ENCODE results near the gene C20orf204. TPM values are rescaled to one million over a fixed set of nuclear protein-coding genes. Genes with fewer than 3 reads are reported as not detected.

Gene C20orf204, protein sequence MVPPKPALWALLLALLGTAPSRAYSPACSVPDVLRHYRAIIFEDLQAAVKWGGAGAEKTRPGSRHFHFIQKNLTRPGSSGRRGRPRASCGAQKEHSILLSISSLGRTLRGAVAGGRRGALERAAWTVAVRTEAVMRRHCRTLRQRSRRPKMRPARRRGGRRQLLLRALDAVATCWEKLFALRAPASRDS
- total RNA-seq (1 to 10 TPM; 4.5 to 8.3 TPM), polyA plus RNA-seq (ENCODE audit: insufficient read depth, low read depth, low replicate concordance) (2.9 TPM)
- long read RNA-seq, donor 1: 0 reads
- long read RNA-seq, donor 2, partial matches to known transcripts: 0 of 1 reads
- long read RNA-seq, donor 2, other reads (novel, unspliced or antisense): 0 of 1 reads

DNA sequence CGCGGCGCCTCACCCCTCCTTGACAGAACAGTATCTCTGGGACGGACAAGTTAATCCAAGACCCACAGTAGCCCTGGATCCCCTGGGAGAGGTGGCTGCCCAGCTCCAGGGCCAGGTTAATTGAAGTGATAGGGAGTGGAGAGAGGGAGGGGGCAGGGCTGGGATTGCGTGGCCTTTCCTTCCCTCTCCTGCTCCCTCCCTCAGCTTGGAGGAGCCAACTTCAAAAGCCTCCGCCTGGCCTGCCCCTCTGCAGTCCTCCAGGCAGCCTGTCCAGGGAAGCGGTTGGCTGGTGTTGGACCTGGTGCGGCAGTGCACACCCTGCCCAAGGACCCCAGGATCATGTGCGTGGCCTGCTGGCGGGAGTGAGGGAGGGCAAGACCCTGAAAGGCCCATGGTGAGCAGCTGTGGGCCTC is at the start of gene C20orf204:
TSS of gene C20orf204 (plus strand) at position 250 of the 413 bp plus-strand sequence. CDS start at position 392, 142 bp downstream.
- TF ChIP-seq, protein P1, sequence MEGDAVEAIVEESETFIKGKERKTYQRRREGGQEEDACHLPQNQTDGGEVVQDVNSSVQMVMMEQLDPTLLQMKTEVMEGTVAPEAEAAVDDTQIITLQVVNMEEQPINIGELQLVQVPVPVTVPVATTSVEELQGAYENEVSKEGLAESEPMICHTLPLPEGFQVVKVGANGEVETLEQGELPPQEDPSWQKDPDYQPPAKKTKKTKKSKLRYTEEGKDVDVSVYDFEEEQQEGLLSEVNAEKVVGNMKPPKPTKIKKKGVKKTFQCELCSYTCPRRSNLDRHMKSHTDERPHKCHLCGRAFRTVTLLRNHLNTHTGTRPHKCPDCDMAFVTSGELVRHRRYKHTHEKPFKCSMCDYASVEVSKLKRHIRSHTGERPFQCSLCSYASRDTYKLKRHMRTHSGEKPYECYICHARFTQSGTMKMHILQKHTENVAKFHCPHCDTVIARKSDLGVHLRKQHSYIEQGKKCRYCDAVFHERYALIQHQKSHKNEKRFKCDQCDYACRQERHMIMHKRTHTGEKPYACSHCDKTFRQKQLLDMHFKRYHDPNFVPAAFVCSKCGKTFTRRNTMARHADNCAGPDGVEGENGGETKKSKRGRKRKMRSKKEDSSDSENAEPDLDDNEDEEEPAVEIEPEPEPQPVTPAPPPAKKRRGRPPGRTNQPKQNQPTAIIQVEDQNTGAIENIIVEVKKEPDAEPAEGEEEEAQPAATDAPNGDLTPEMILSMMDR (IDR thresholded peaks at IDR 0.05): no peak
- TF ChIP-seq POLR2A (IDR thresholded peaks at IDR 0.05): no peak
- intact Hi-C loops (cut with DNase I; ENCODE audit: low total_unique reads): no loop called here
- no peak within 1 kb of the TSS for H3K27ac ChIP-seq
- 78 to 88% methylated on average over 3 to 10 of the region's 10 CpGs for WGBS, 2 donors
- no peak within 1 kb of the TSS for H3K4me3 ChIP-seq
- no peaks in the 10 kb centered on the region for H3K36me3 ChIP-seq (ENCODE audit: low read depth, missing control alignments)
- no peaks in the 10 kb centered on the region for H3K9me3 ChIP-seq
- H3K4me1 ChIP-seq: peaks cover 16% of the 10 kb centered on the region
- H3K27me3 ChIP-seq: no peaks in the 10 kb centered on the region
- no peak for DNase-seq

DNA sequence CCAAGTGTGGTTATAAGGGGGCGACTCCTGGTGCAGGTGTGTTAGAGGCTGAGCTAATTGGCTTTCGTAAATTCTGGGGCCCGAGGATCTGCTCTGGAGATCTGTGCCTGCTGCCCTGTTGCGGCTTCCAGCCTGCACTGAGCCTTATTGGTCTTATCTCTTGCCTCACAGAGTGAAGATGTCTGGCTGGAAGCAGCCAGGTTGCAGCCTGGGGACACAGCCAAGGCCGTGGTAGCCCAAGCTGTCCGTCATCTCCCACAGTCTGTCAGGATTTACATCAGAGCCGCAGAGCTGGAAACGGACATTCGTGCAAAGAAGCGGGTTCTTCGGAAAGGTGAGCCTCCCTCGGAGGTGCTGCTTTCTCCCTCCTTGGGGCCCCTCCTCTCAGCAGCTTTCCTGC is 35.1 kb upstream of the C20orf204 start:
- Histone ChIP-seq H3K27ac (no peak overlapping the region), H3K9me3 (no peaks in the 10 kb centered on the region), H3K36me3 (ENCODE audit: low read depth, missing control alignments) (no peaks in the 10 kb centered on the region), H3K27me3 (no peaks in the 10 kb centered on the region), H3K4me3 (no peak overlapping the region), H3K4me1 (no peaks in the 10 kb centered on the region)
- no peak for TF ChIP-seq POLR2A (IDR thresholded peaks at IDR 0.05)
- TF ChIP-seq, protein P1 (IDR thresholded peaks at IDR 0.05): no peak
- peak; percentile 26 for DNase-seq
- intact Hi-C loops (cut with DNase I; ENCODE audit: low total_unique reads): no loop called here
- 81 to 88% methylated on average over 9 to 12 of the region's 12 CpGs for WGBS, 2 donors

DNA sequence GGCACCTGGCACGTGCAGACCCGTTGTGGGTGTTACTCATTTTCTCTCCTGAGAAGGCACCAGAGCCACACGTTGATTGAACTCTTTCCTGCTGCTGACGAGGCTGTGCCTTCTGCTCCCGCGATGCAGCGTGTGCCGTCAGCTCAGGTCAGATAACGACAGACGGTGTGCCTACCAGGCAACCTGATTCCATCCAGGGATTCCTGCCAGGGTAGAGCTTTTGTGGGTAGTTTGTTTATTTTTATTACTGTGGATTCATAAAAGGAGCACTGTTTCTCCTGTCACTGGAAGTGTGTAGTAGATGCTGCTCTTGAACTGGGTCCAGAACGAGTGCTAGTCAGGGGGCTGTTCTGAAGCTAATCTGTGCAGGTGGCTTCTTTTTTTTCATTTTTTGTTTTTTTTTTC is 34.4 kb upstream of the C20orf204 start:
- TF ChIP-seq POLR2A (IDR thresholded peaks at IDR 0.05): no peak
- WGBS, 2 donors: 58 to 86% methylated on average over 7 to 11 of the region's 11 CpGs
- Histone ChIP-seq H3K36me3 (ENCODE audit: low read depth, missing control alignments) (no peaks in the 10 kb centered on the region), H3K27ac (no peak overlapping the region), H3K27me3 (no peaks in the 10 kb centered on the region), H3K4me1 (no peaks in the 10 kb centered on the region), H3K9me3 (no peaks in the 10 kb centered on the region), H3K4me3 (no peak overlapping the region)
- intact Hi-C loops (cut with DNase I; ENCODE audit: low total_unique reads): no loop called here
- DNase-seq: no peak

DNA sequence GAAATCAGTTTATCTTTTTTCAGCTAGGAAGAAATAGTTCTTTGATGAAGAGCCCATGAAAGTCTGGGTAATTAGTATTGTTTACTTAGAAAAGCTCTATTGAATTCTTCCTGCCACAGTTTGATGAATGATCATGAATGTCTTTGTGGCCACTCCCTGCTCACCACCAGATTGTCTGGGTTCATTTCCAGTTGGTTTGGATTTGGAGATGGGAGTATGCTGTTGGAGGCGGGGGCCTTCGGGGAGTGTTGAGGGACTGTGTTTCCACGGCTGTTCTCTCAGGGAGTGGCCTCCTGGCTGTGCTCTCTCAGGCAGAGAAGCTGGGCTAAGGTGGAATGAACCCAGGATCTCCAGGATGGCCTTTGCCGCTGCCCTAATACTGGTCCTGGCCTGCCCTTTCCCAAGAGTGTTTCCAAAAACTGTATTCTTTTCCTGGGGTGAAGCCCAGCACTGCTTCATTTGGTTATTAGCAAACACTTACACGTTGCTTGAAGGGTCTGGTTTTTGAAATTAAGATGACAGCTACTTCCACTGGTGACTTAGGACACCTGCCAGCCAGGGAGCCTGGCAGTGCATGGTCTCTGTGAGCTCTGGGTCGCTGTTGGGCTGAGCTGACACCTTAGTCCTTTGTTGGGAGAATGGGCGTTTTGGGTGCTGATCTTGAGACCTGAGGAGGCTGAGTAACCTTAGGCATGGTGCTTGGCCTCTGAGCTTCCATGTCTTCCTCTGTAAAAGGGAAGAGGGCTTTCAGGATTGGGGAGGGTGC is 31.8 kb upstream of the C20orf204 start:
- DNase-seq: no peak
- H3K27me3 ChIP-seq: no peaks in the 10 kb centered on the region
- no peak overlapping the region for H3K27ac ChIP-seq
- H3K4me3 ChIP-seq: no peak overlapping the region
- H3K9me3 ChIP-seq: no peaks in the 10 kb centered on the region
- intact Hi-C loops (cut with DNase I; ENCODE audit: low total_unique reads): no loop called here
- H3K4me1 ChIP-seq: no peaks in the 10 kb centered on the region
- 88 to 94% methylated on average over 7 of the region's 7 CpGs for WGBS, 2 donors
- no peaks in the 10 kb centered on the region for H3K36me3 ChIP-seq (ENCODE audit: low read depth, missing control alignments)
- no peak for TF ChIP-seq POLR2A (IDR thresholded peaks at IDR 0.05)
- TF ChIP-seq, protein P1 (IDR thresholded peaks at IDR 0.05): no peak

DNA sequence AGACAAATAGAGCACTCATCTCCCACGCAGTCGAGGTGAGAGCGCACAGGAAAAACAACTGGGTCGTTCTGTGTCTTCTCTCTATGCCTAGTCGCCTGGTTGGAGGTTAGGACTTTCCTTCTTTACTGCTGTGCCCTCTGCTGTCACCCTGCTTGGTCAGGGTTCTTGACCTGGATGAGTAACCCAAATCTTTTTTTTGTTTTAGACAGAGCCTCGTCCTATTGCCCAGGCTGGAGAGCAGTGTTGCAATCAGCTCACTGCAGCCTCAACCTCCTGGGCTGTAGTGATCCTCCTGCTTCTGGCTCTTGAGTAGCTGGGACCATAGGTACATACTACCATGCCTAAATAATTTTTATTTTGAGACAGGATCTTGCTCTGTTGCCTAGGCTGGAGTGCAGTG is 30.6 kb upstream of the C20orf204 start:
- WGBS, 2 donors: 79 to 87% methylated on average over 6 of the region's 6 CpGs
- H3K27ac ChIP-seq: no peak overlapping the region
- H3K4me3 ChIP-seq: no peak overlapping the region
- TF ChIP-seq POLR2A (IDR thresholded peaks at IDR 0.05): no peak
- TF ChIP-seq, protein P1 (IDR thresholded peaks at IDR 0.05): no peak
- no peaks in the 10 kb centered on the region for H3K9me3 ChIP-seq
- no peaks in the 10 kb centered on the region for H3K4me1 ChIP-seq
- no peak for DNase-seq
- intact Hi-C loops (cut with DNase I; ENCODE audit: low total_unique reads): no loop called here
- H3K36me3 ChIP-seq (ENCODE audit: low read depth, missing control alignments): no peaks in the 10 kb centered on the region
- no peaks in the 10 kb centered on the region for H3K27me3 ChIP-seq

Data from testis (tissue), 5 donors.